OCI-LY7 (cell line): ENCODE measurements around the gene KHDRBS2.

Experiments
- CTCF ChIP-seq: fragments of 200-600 bp; sonication (generic); conservative IDR thresholded peaks from 2 replicates; pipeline ENCODE4 v1.5.1; 2014; ENCODE audit warnings: mild to moderate bottlenecking, antibody characterized with exemption, low read length, moderate library complexity, mixed read lengths
- EZH2phosphoT487 ChIP-seq: fragments of 200-600 bp; sonication (generic); IDR thresholded peaks from 2 replicates; pipeline ENCODE4 v1.6.1; 2018; ENCODE audit warnings: low read depth, borderline replicate concordance, mild to moderate bottlenecking, mixed run types, antibody characterized with exemption, low read length, moderate library complexity, mixed read lengths

GRCh38 chr6:62324834-62325233 is 38.8 kb upstream of the KHDRBS2 start:
- TF ChIP-seq CTCF (no peak), EZH2phosphoT487 (no peak)
